Endothelial cell of umbilical vein (primary cell): ENCODE data around the gene CD34. TPM values are rescaled to one million over a fixed set of nuclear protein-coding genes. Genes with fewer than 3 reads are reported as not detected.

ENCODE experiments used
- BruUV-seq: library from RNA; stranded (reverse); fragments of 400-500 nt; replicated peaks from 2 replicates; lab custom pipeline; 2021; lab: Mats Ljungman, UMichigan
- CTCF ChIA-PET: fragments of 300-600, 350-600 bp; sonication (Branson Sonifier 250); formaldehyde crosslinking; loops from one replicate; lab custom pipeline; 2021; ENCODE audit warnings: antibody characterized with exemption, inconsistent platforms; lab: Charles Lee
- POLR2A ChIA-PET: fragments of 300-600, 350-600 bp; sonication (Branson Sonifier 250); formaldehyde crosslinking; loops from one replicate; lab custom pipeline; 2021; ENCODE audit warnings: antibody characterized with exemption, inconsistent platforms; lab: Charles Lee
- DNase-seq: peaks from one replicate; pipeline ENCODE4 v3.0.0-alpha.2; 2011; ENCODE audit warnings: low read depth, low spot score
- FAIRE-seq: peaks from 2 replicates; lab custom pipeline; 2011; peaks lifted over from hg19 to GRCh38; lab: Jason Lieb, UNC
- H2AFZ ChIP-seq: 2 replicates; pipeline ENCODE4 v1.6.0; 2012; ENCODE audit warnings: low read depth, low read length, control low read depth, inconsistent platforms
- H3K27ac ChIP-seq: 2 replicates; pipeline ENCODE4 v1.5.1; 2011; ENCODE audit warnings: low read depth, mild to moderate bottlenecking, control low read depth, low read length, moderate library complexity; ENCODE audit not compliant: insufficient read depth
- H3K27me3 ChIP-seq, 2 experiments: 2 replicates each; pipeline versions ENCODE4 v1.6.0 to v1.6.1; 2011; ENCODE audit warnings: low read length in 2 of 2, mixed read lengths in 1 of 2; ENCODE audit not compliant: control insufficient read depth in 2 of 2, insufficient read depth in 2 of 2
- H3K36me3 ChIP-seq, 2 experiments: 2 replicates in 1 of 2; 3 replicates in 1 of 2; pipeline ENCODE4 v1.5.1; 2011; ENCODE audit warnings: low read length in 2 of 2, mild to moderate bottlenecking in 1 of 2, moderate library complexity in 1 of 2; ENCODE audit not compliant: control insufficient read depth in 2 of 2, insufficient read depth in 2 of 2; ENCODE audit errors: extremely low read depth in 1 of 2
- H3K4me1 ChIP-seq: 3 replicates; pipeline ENCODE4 v1.5.1; 2011; ENCODE audit warnings: mild to moderate bottlenecking, low read length; ENCODE audit not compliant: control insufficient read depth, insufficient read depth; ENCODE audit errors: extremely low read depth
- H3K4me2 ChIP-seq: 2 replicates; pipeline ENCODE4 v1.6.1; 2011; ENCODE audit warnings: low read length, control low read depth, mixed read lengths; ENCODE audit not compliant: insufficient read depth
- H3K4me3 ChIP-seq, 3 experiments: fragments of 200-600 bp in 1 of 3; sonication (generic), shearing (Covaris generic) in 1 of 3; replicated peaks in 1 of 3; 2 replicates each; pipeline ENCODE4 v1.5.1; 2011 to 2016; ENCODE audit warnings: control low read depth in 3 of 3, low read length in 3 of 3, mild to moderate bottlenecking in 2 of 3, inconsistent platforms in 1 of 3, low read depth in 1 of 3, moderate library complexity in 1 of 3; ENCODE audit not compliant: insufficient read depth in 1 of 3
- H3K79me2 ChIP-seq: 2 replicates; pipeline ENCODE4 v1.6.0; 2012; ENCODE audit warnings: low read length, inconsistent platforms; ENCODE audit not compliant: control insufficient read depth, insufficient read depth
- H3K9ac ChIP-seq: replicated peaks from 2 replicates; pipeline ENCODE3; 2011; ENCODE audit warnings: low read length, control low read depth; ENCODE audit not compliant: insufficient read depth; ENCODE audit errors: extremely low read depth
- H3K9me1 ChIP-seq: replicated peaks from 3 replicates; pipeline ENCODE4 v1.6.0; 2011; ENCODE audit warnings: mild to moderate bottlenecking, low read length; ENCODE audit not compliant: control insufficient read depth, insufficient read depth; ENCODE audit errors: extremely low read depth
- H3K9me3 ChIP-seq: replicated peaks from 2 replicates; pipeline ENCODE4 v1.5.1; 2012; ENCODE audit warnings: low read length, inconsistent platforms; ENCODE audit not compliant: control insufficient read depth, insufficient read depth
- H4K20me1 ChIP-seq: replicated peaks from 2 replicates; pipeline ENCODE3; 2011; ENCODE audit warnings: mild to moderate bottlenecking, low read length; ENCODE audit not compliant: control insufficient read depth, insufficient read depth; ENCODE audit errors: extremely low read depth
- CTCF ChIP-seq, 2 donors: IDR thresholded peaks; 1 replicate in 1 of 2; 2 replicates in 1 of 2; pipeline ENCODE4 v1.5.1; 2011; ENCODE audit warnings: low read length in 2 of 2, mild to moderate bottlenecking in 2 of 2, moderate library complexity in 2 of 2, control low read depth in 1 of 2, inconsistent platforms in 1 of 2, low read depth in 1 of 2; ENCODE audit not compliant: insufficient read depth in 1 of 2; ENCODE audit errors: extremely low read depth in 1 of 2
- EZH2 ChIP-seq: IDR thresholded peaks from 2 replicates; pipeline ENCODE4 v1.6.1; 2012; ENCODE audit warnings: borderline replicate concordance, low read depth, mild to moderate bottlenecking, moderate library complexity, low read length, inconsistent platforms; ENCODE audit not compliant: severe bottlenecking
- FOS ChIP-seq: IDR thresholded peaks from 2 replicates; pipeline ENCODE4 v1.6.1; 2011; ENCODE audit warnings: mild to moderate bottlenecking, low read length, moderate library complexity, borderline replicate concordance; ENCODE audit not compliant: insufficient read depth
- GATA2 ChIP-seq: IDR thresholded peaks from 2 replicates; pipeline ENCODE4 v1.7.0; 2011; ENCODE audit warnings: low read depth, mild to moderate bottlenecking, moderate library complexity, mixed read lengths, low read length; ENCODE audit not compliant: insufficient read length, insufficient read depth
- JUN ChIP-seq: IDR thresholded peaks from 2 replicates; pipeline ENCODE4 v1.6.1; 2011; ENCODE audit warnings: borderline replicate concordance, low read depth; ENCODE audit not compliant: insufficient read length, insufficient read depth
- MAX ChIP-seq: IDR thresholded peaks from 2 replicates; pipeline ENCODE4 v1.6.1; 2011; ENCODE audit not compliant: insufficient read depth, insufficient read length
- MYC ChIP-seq: IDR thresholded peaks from one replicate; pipeline ENCODE4 v1.6.1; 2011; ENCODE audit warnings: mild to moderate bottlenecking, low read depth, low read length
- POLR2A ChIP-seq: IDR thresholded peaks from 2 replicates; pipeline ENCODE4 v1.6.1; 2012; ENCODE audit warnings: low read depth, mild to moderate bottlenecking, control low read depth, low read length
- POLR2AphosphoS5 ChIP-seq: IDR thresholded peaks from 2 replicates; pipeline ENCODE4 v1.6.1; 2012; ENCODE audit warnings: low read depth, mild to moderate bottlenecking, control low read depth, low read length, moderate library complexity; ENCODE audit not compliant: insufficient read depth
- dilution Hi-C: fragments of 300-500 bp; cut with MboI; formaldehyde crosslinking; loops from one replicate; pipeline ENCODE4 v1.15.0; 2019; ENCODE audit warnings: low sequenced_read_pairs; ENCODE audit not compliant: extremely low pct_ligation_motif_present
- intact Hi-C: fragments of 100-400 bp; cut with micrococcal nuclease; formaldehyde crosslinking; loops from one replicate; pipeline ENCODE4 v1.10.0; 2022
- polyA plus RNA-seq, 4 experiments: library from polyadenylated mRNA; depleted of rRNA in 3 of 4; stranded (reverse) in 3 of 4; unstranded in 1 of 4; fragments of >200 nt; gene quantifications; 2 replicates each; pipeline versions ENCODE4 v1.2.1 to v1.2.3, GENCODE V29; 2011 to 2012; ENCODE audit warnings: missing spikeins in 1 of 4
- total RNA-seq: library from RNA; stranded (reverse); gene quantifications from 2 replicates; pipeline ENCODE4 v1.2.3, GENCODE V29; 2021

The CD34 gene
- total and polyA plus RNA-seq, 2 donors (not counting 3 experiments of a cell fraction or from before 2014, with no cell fraction given), result 102 to 174 TPM

DNA sequence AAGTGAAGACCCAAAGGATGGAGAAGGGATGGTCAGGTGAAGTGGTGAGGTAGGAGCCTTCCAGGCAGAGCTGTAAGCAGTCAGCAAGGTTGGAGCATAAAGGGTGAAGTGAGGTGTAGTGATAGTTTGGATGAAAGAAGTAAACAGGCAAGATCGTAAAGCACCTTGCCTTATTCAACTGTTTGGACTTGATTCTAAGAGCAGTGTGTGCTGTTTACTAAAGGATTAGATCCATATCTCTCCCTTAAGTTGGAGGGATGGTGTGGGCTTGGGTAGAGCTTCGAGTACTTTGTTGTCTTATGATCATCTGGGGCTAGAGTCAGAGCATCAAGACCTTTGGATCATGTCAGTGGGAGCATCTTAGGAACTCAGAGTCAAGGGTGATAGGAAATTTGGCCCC is 39.8 kb upstream of the CD34 start:
- H3K79me2 ChIP-seq, result no peaks in the 10 kb centered on the region
- H3K4me3 ChIP-seq, result no peak overlapping the region
- H3K4me1 ChIP-seq, result peaks cover 22% of the 10 kb centered on the region
- ChIA-PET CTCF (interaction anchor here (1.7 kb wide), 1 partner anchor 13 kb away, joined by 4 read pairs; no protein-coding TSS in a partner anchor), POLR2A (no interaction called here)
- H3K9me1 ChIP-seq, result no peaks in the 10 kb centered on the region
- DNase-seq (no peak), FAIRE-seq (no peak)
- no peak overlapping the region for H3K4me2 ChIP-seq
- no peak for TF ChIP-seq MAX
- no peak for TF ChIP-seq POLR2AphosphoS5
- TF ChIP-seq JUN, result no peak
- no peak for TF ChIP-seq POLR2A
- no peak for TF ChIP-seq EZH2
- TF ChIP-seq CTCF (IDR thresholded peaks at IDR 0.05; ENCODE audit: extremely low read depth in 1 of 2, insufficient read depth in 1 of 2, low read depth in 1 of 2, low read length in 2 of 2), result no peak
- TF ChIP-seq GATA2, result no peak
- TF ChIP-seq MYC, result no peak
- no peak for TF ChIP-seq FOS
- dilution Hi-C loops, result no loop called here
- no peaks in the 10 kb centered on the region for H3K9me3 ChIP-seq
- peaks cover 2 to 5% of the 10 kb centered on the region in 2 experiments for H3K27me3 ChIP-seq
- intact Hi-C loops, result no loop called here
- no TSS peak for BruUV-seq
- no peak overlapping the region for H3K27ac ChIP-seq
- H3K9ac ChIP-seq, result no peak overlapping the region
- H3K36me3 ChIP-seq, result no peaks in the 10 kb centered on the region
- H2AFZ ChIP-seq, result no peak overlapping the region
- no peaks in the 10 kb centered on the region for H4K20me1 ChIP-seq
